DND-41 (cell line): ENCODE measurements around the gene MANBA.

Source experiments
- CTCF ChIP-seq: IDR thresholded peaks from 2 replicates; pipeline ENCODE4 v1.5.1; 2012; ENCODE audit warnings: borderline replicate concordance, low read length, moderate library complexity, mild to moderate bottlenecking; ENCODE audit not compliant: poor library complexity, severe bottlenecking; ENCODE audit errors: extremely low read depth
- EZH2 ChIP-seq: IDR thresholded peaks from 3 replicates; pipeline ENCODE4 v1.6.1; 2012; ENCODE audit warnings: borderline replicate concordance, low read depth, mild to moderate bottlenecking, moderate library complexity, low read length, inconsistent platforms; ENCODE audit not compliant: severe bottlenecking

DNA sequence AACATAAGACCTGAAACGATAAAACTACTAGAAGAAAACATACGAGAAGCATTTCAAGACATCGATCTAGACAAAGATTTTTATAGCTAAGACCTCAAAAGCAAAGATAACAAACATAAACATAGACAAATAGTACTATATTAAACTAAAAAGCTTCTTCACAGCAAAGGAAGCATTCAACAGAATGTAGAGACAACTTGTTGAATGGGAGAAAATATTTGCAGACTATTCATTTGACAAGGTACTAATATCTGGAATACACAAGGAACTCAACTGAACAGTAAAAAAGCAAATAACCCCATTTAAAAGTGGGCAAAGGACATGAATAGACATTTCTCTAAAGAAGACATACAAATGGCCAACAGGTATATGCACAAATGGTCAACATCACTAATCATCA is 49.8 kb downstream of the MANBA start:
- TF ChIP-seq EZH2 = no peak
- TF ChIP-seq CTCF = no peak
